ENCODE data around the gene TBL1X. TPM values are rescaled to one million over a fixed set of nuclear protein-coding genes. Genes with fewer than 3 reads are reported as not detected.

TBL1X gene
- total RNA-seq, 1 experiment from 2014 or later: 14.6 TPM

DNA sequence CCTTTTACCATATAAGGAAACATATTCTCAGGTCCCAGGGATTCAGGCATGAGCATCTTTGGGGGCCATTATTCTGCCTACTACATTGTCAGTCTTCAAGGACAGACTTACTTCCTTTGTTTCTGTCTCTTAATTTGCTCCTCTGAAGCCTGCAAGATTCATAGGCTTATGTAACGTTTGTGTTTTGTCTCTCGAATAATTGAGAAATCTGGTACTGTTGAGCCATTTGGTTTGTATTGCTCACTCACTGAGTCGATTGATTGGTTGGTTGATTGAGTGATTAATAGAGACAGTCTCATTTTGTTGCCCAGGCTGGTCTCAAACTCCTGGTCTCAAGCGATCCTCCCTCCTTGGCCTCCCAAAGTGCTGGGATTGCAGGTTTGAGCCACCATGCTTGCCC, 23.7 kb downstream of the TBL1X start:
- no peak overlapping the region for H3K4me3 ChIP-seq (ENCODE audit: low read depth in 2 of 2, low read length in 2 of 2)
- DNase-seq (ENCODE audit: low read depth, low spot score): no peak
- no peak overlapping the region for H3K27ac ChIP-seq (ENCODE audit: low read length)
- ATAC-seq: no peak
- no peak for TF ChIP-seq TCF7L2 (IDR thresholded peaks at IDR 0.05; ENCODE audit: low read depth, low read length)
- TF ChIP-seq SIN3A (IDR thresholded peaks at IDR 0.05; ENCODE audit: borderline replicate concordance, insufficient read depth, low read depth, low read length): no peak
- TF ChIP-seq POLR2AphosphoS5 (IDR thresholded peaks at IDR 0.05; ENCODE audit: low read depth, low read length): no peak
- TF ChIP-seq, protein P1, sequence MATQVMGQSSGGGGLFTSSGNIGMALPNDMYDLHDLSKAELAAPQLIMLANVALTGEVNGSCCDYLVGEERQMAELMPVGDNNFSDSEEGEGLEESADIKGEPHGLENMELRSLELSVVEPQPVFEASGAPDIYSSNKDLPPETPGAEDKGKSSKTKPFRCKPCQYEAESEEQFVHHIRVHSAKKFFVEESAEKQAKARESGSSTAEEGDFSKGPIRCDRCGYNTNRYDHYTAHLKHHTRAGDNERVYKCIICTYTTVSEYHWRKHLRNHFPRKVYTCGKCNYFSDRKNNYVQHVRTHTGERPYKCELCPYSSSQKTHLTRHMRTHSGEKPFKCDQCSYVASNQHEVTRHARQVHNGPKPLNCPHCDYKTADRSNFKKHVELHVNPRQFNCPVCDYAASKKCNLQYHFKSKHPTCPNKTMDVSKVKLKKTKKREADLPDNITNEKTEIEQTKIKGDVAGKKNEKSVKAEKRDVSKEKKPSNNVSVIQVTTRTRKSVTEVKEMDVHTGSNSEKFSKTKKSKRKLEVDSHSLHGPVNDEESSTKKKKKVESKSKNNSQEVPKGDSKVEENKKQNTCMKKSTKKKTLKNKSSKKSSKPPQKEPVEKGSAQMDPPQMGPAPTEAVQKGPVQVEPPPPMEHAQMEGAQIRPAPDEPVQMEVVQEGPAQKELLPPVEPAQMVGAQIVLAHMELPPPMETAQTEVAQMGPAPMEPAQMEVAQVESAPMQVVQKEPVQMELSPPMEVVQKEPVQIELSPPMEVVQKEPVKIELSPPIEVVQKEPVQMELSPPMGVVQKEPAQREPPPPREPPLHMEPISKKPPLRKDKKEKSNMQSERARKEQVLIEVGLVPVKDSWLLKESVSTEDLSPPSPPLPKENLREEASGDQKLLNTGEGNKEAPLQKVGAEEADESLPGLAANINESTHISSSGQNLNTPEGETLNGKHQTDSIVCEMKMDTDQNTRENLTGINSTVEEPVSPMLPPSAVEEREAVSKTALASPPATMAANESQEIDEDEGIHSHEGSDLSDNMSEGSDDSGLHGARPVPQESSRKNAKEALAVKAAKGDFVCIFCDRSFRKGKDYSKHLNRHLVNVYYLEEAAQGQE (IDR thresholded peaks at IDR 0.05; ENCODE audit: insufficient read depth in 1 of 2, low read depth in 2 of 2, low read length in 1 of 2): no peak
- TF ChIP-seq, protein P2, sequence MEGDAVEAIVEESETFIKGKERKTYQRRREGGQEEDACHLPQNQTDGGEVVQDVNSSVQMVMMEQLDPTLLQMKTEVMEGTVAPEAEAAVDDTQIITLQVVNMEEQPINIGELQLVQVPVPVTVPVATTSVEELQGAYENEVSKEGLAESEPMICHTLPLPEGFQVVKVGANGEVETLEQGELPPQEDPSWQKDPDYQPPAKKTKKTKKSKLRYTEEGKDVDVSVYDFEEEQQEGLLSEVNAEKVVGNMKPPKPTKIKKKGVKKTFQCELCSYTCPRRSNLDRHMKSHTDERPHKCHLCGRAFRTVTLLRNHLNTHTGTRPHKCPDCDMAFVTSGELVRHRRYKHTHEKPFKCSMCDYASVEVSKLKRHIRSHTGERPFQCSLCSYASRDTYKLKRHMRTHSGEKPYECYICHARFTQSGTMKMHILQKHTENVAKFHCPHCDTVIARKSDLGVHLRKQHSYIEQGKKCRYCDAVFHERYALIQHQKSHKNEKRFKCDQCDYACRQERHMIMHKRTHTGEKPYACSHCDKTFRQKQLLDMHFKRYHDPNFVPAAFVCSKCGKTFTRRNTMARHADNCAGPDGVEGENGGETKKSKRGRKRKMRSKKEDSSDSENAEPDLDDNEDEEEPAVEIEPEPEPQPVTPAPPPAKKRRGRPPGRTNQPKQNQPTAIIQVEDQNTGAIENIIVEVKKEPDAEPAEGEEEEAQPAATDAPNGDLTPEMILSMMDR (IDR thresholded peaks at IDR 0.05): no peak
- no peaks in the 10 kb centered on the region for H3K9me3 ChIP-seq (ENCODE audit: control insufficient read depth, insufficient read depth, low read depth, low read length)
- in situ Hi-C loops (cut with HindIII; ENCODE audit: low pct_unique_long_range_greater_than_20kb, low sequenced_read_pairs) (no loop called here), intact Hi-C loops (cut with micrococcal nuclease; ENCODE audit: unreplicated experiment) (no loop called here)
- H3K36me3 ChIP-seq (ENCODE audit: control insufficient read depth, insufficient read depth, low read length): no peaks in the 10 kb centered on the region
- no TSS peak for BruUV-seq (replicated peaks)
- POLR2A ChIA-PET: no interaction called here
- CTCF ChIA-PET: no interaction called here
- H3K27me3 ChIP-seq (ENCODE audit: control insufficient read depth, insufficient read depth, low read length): no peaks in the 10 kb centered on the region
- H3K4me1 ChIP-seq (ENCODE audit: control insufficient read depth, insufficient read depth, low read length): no peaks in the 10 kb centered on the region

DNA sequence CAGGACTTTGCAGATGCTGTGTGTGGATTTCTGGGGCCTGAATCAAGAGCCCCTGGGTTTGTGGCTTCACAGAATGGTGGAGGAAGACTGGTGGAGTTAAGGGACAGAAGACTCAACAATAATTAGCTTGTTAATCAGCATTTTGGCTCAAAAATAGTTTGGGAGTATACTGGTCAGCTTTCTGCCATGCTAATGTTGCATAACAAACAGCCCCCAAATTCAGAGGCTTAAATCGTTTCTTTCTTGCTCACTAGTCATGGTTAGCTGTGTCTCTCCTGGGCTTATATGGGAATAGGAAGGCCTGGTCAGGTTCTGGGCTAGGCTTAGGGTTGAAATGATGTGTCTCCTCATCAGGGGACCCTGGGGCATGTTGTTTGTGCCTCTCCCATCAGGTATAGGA, 24.4 kb downstream of the TBL1X start:
- intact Hi-C loops (cut with micrococcal nuclease; ENCODE audit: unreplicated experiment): no loop called here
- Histone ChIP-seq H3K27me3 (ENCODE audit: control insufficient read depth, insufficient read depth, low read length) (no peaks in the 10 kb centered on the region), H3K4me1 (ENCODE audit: control insufficient read depth, insufficient read depth, low read length) (no peaks in the 10 kb centered on the region), H3K36me3 (ENCODE audit: control insufficient read depth, insufficient read depth, low read length) (no peaks in the 10 kb centered on the region), H3K9me3 (ENCODE audit: control insufficient read depth, insufficient read depth, low read depth, low read length) (no peaks in the 10 kb centered on the region), H3K27ac (ENCODE audit: low read length) (no peak overlapping the region), H3K4me3 (ENCODE audit: low read depth in 2 of 2, low read length in 2 of 2) (no peak overlapping the region)
- ChIA-PET POLR2A (no interaction called here), CTCF (no interaction called here)
- TF ChIP-seq TCF7L2 (IDR thresholded peaks at IDR 0.05; ENCODE audit: low read depth, low read length) (no peak), POLR2AphosphoS5 (IDR thresholded peaks at IDR 0.05; ENCODE audit: low read depth, low read length) (no peak), SIN3A (IDR thresholded peaks at IDR 0.05; ENCODE audit: borderline replicate concordance, insufficient read depth, low read depth, low read length) (no peak)
- TF ChIP-seq, protein P2 (IDR thresholded peaks at IDR 0.05): no peak
- TF ChIP-seq, protein P1 (IDR thresholded peaks at IDR 0.05; ENCODE audit: insufficient read depth in 1 of 2, low read depth in 2 of 2, low read length in 1 of 2): no peak
- no peak for ATAC-seq
- BruUV-seq (replicated peaks): no TSS peak
- in situ Hi-C loops (cut with HindIII; ENCODE audit: low pct_unique_long_range_greater_than_20kb, low sequenced_read_pairs): no loop called here
- no peak for DNase-seq (ENCODE audit: low read depth, low spot score)
